ENCODE data around the gene AMH.
"Not testable (repeated sequence)": the region's sequence is repeated elsewhere in the genome, so short reads cannot be mapped to it uniquely, and the experiment has no call there.

AMH gene

GRCh38 chr19:2270423-2271233, 21.5 kb downstream of the AMH start:
- peak; percentile 73 for DNase-seq (ENCODE audit: low spot score)

GRCh38 chr19:2271234-2272103, 22.3 kb downstream of the AMH start:
- DNase-seq (ENCODE audit: low spot score): no peak

GRCh38 chr19:2273356-2274184, 24.4 kb downstream of the AMH start:
- DNase-seq (ENCODE audit: low spot score): no peak

- DNase-seq (ENCODE audit: low spot score): no peak
These were observed 25.1 kb downstream of the AMH start for GRCh38 chr19:2274185-2274711.

GRCh38 chr19:2274931-2275535, 25.9 kb downstream of the AMH start:
- no peak for DNase-seq (ENCODE audit: low spot score)

GRCh38 chr19:2275588-2276428, 26.7 kb downstream of the AMH start:
- no peak for DNase-seq (ENCODE audit: low spot score)

GRCh38 chr19:2276429-2276986, 27.4 kb downstream of the AMH start:
- DNase-seq (ENCODE audit: low spot score): no peak

GRCh38 chr19:2277138-2277537, 28.0 kb downstream of the AMH start:
- no peak for DNase-seq (ENCODE audit: low spot score)

- DNase-seq (ENCODE audit: low spot score): no peak
These were observed 29.5 kb downstream of the AMH start for GRCh38 chr19:2278459-2279158.

GRCh38 chr19:2280633-2281264, 31.6 kb downstream of the AMH start:
- no peak for DNase-seq (ENCODE audit: low spot score)

GRCh38 chr19:2281265-2282061, 32.3 kb downstream of the AMH start:
- not testable (repeated sequence) for DNase-seq (ENCODE audit: low spot score)

GRCh38 chr19:2282062-2282861, 33.1 kb downstream of the AMH start, which contains the start of gene PEAK3:
TSS of gene PEAK3 (minus strand) at chr19:2282175. CDS start at chr19:2280931, 1,244 bp downstream.
- DNase-seq (ENCODE audit: low spot score): peak; percentile 71

- no peak for DNase-seq (ENCODE audit: low spot score)
These were observed 33.7 kb downstream of the AMH start for GRCh38 chr19:2282862-2283237.

GRCh38 chr19:2283835-2284507, 34.8 kb downstream of the AMH start:
- no peak for DNase-seq (ENCODE audit: low spot score)

- DNase-seq (ENCODE audit: low spot score): no peak
These were observed 37.4 kb downstream of the AMH start for GRCh38 chr19:2286402-2287140.
